Esophagus mucosa (tissue), 1 donor: ENCODE measurements around the gene PCGF1. TPM values are rescaled to one million over a fixed set of nuclear protein-coding genes. Genes with fewer than 3 reads are reported as not detected.
A peak's percentile ranks its signal among the peaks of the same experiment; 100 is the strongest.

ENCODE experiments used
- ATAC-seq: fragments of 200-7000 bp; cut with Tn5 transposase; one replicate; pipeline ENCODE4 v1.9.1; 2020
- total RNA-seq: library from RNA; stranded (reverse); gene quantifications from one replicate; pipeline ENCODE4 v1.2.4, GENCODE V29; 2023
- donor health status: DM: yes; HTN: yes; CAD: no.

PCGF1 gene
- total RNA-seq, 1 donor from 2014 or later, result 20.6 TPM

DNA sequence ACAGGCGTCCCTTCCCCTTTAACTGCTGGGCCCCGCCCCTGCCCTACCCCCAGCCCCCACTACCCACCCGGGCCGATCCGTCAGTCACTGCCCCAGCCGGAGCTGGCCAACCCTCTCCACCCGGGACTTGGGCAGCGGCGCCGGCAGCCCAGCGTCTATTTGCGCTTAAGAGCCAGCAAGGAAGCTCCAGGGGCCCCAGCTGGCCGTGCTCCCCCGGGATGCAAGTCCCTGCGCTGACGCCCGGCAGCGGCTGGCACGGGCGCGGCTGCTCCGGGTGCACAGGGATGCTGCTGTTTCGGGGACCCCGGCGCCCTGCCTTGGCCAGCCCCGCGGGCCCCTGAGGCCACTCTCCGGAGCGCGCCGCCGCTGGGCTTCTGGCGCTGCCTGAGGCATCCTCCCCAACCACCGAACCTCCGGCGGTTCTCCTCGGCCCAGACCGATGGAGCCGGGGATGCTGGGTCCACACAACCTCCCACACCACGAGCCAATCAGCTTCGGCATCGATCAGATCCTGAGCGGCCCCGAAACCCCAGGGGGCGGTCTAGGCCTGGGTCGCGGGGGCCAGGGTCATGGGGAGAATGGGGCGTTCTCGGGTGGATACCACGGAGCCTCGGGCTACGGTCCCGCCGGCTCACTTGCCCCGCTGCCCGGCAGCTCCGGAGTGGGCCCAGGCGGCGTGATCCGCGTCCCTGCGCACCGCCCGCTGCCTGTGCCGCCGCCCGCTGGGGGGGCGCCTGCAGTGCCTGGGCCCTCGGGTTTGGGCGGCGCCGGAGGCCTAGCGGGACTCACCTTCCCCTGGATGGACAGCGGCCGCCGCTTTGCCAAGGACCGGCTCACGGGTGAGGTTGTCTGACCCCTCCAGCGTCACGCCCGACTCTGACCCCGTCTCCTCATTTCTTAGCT is 7.1 kb upstream of the PCGF1 start, which contains the start of gene TLX2:
Gene TLX2, plus strand, starts transcription at position 83 of the 903 bp plus-strand sequence. Its CDS starts 357 bp downstream, at position 440.
- ATAC-seq, result no peak

DNA sequence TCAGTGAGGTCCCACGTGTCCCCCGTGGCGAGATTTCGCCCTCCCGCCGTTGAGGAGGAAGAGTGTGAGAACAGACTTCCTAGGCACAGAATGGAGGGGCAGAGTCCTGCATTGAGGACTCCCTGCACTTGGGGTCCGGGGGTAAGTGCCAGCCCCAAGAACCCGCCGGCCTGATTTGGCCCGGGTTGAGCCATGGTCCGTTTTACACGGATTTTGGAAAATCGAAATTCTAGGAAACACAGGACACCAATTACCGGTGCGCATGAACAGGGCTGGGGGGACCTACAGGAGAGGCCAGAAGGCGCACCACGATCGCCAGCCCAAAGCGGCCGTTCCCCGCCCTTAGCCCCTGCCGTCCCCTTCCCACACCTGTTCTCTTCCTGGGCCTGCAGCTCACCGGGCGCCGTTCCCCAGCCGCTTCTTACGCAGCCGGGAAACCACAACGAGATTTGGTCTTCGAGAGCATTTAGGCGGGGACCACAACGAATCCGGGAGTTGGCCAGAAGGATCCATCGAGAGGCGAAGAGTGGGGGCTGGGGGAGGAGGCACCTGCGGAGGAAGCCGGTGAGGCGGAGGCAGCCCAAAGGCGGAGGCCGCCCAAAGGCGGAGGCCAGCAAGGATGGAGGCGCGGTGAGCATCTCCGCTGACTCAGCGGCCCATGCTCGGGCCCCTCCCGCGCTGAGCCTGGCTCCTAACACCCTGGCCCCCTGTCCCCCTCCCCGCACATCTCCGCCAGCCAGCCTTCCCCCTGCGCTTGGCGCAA is 6.3 kb upstream of the PCGF1 start:
- no peak for ATAC-seq

- ATAC-seq, result no peak
Observed at GRCh38 chr2:74512744-74513604, 5.5 kb upstream of the PCGF1 start.

GRCh38 chr2:74511104-74511989 is 3.9 kb upstream of the PCGF1 start:
- no peak for ATAC-seq

DNA sequence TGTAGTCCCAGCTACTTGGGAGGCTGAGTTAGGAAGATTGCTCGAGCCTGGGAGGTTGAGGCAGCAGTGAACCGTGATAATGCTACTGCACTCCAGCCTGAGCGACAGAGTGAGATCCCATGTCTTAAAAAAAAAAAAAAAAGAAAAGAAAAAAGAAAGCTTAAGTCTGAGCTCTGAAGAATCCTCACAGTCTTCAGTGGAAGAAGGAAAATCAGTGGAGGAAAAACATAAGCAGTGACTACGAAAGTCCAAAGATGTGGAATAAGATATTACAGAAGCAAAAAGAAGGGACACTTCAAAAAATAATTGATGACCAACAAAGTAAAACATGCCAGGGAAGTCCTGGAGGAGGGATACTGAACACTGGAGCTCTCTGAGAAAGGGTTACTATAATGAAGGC is 2.8 kb upstream of the PCGF1 start:
- ATAC-seq, result no peak

GRCh38 chr2:74507926-74508520 is 528 bp upstream of the PCGF1 start:
- peak; percentile 27 for ATAC-seq

- no peak for ATAC-seq
Observed at GRCh38 chr2:74505448-74506246, 1.8 kb downstream of the PCGF1 start.

DNA sequence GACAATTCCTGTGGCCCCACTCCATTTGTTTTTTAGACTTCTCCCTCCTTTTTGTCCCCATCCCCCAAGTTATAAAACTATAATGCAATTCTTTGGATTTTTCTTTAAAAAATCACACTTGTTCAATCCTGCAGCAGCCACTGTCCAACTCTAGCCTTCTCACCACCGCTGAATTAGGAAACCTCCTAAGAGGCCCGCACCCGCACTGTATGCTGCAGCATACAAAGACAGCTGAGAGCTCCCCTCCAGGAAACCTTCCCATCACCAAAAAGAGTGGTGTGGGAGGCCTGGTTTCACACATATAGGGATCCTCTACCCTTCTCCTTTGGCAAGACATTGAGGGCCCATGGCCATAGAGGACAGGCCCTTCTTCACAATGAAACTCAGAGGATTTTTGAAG is 2.9 kb downstream of the PCGF1 start:
- ATAC-seq, result no peak

GRCh38 chr2:74503506-74504475 is 3.7 kb downstream of the PCGF1 start:
- no peak for ATAC-seq

GRCh38 chr2:74502720-74503505 is 4.6 kb downstream of the PCGF1 start:
- ATAC-seq, result peak; percentile 49

- no peak for ATAC-seq
Observed at GRCh38 chr2:74502147-74502719, 5.3 kb downstream of the PCGF1 start.

DNA sequence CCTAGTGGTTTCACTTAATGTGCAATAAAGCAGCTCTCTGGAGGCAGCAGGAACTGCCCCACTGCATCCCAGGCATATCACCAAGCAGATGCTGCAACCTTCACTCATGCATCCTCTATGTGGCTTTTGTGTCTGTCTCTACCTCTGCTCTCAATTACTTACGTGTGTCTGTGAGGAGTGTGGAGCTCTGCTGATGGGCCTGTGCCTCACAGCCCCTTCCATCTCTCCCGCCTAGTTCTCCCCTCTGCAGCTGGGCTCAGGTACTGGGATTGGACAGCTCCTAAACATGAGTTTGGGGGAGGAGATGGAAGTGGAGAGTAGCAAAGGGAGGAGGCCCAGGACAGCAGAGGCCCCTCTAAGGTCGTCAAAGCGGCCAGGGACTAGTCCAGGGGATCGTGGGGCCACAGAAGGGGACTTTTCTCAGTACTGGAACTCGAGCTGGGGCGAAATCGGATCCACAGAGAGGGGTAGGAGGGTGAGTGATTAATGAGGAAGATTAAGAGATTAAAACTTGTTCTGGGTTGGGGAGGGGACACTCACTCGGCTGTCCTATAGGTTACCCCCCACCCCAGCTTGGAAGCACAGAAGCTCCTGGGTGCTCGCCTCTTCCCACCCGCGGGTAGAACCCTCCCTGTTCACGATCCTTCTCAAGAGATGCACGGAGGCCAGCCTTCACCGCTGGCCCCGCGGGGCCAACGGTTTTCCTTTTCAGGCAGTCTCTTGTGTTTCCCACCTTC is 6.0 kb downstream of the PCGF1 start:
- no peak for ATAC-seq

DNA sequence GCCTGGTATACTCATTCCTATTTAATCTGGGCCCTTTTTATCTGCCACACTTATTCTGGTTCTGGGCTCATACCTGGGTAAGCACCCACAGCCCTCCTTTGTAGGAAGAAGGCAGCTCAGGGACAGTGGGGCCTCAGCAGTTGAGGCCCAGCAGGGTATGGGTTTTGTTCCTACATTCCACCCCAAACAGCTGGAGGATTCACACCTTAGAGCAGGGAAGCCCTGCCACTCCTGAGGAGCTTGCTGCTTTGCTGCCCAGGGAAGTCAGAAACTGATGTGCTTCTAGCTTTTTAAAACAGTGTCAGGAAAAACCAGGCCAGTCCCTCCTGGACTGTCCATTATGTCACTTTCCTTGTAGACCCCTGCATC is 6.9 kb downstream of the PCGF1 start:
- ATAC-seq, result no peak

DNA sequence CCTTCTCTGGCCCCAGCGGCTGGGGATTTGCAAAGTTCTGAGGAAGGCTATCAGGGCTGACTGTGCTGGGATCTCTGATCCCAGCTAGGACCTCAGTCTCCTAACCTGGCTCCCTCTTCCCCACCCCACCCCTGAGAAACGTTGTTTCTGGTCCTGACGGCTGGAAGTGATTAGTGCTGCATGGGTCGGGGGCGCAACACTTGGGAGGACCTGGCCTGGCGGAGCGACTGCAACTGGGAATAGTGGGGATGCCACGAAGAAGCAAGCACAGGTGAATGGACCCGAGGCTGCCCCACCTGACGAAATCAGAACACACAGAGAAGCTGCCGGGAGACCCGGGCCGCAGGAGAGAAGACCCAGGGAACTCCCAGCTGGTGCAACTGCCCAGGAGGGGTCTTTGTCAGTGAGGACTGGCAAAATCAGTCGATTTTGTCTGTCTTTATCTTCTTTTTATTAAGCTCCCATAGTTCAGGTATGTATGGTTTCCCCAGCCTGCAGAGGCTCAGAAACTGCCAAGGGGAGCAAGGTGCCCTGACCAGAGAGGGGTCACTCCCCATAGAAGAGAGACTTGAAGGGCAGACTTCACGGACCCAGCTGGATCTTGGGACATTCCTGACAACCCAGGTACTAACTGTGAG is 7.4 kb downstream of the PCGF1 start:
- ATAC-seq, result no peak

GRCh38 chr2:74499267-74499939 is 8.1 kb downstream of the PCGF1 start, which contains the start of gene LBX2:
TSS of gene LBX2 (minus strand) at chr2:74499603. CDS start at chr2:74499537, 66 bp downstream.
- ATAC-seq, result no peak
